Measurements from ENCODE around the gene PARP2. TPM values are rescaled to one million over a fixed set of nuclear protein-coding genes. Genes with fewer than 3 reads are reported as not detected.

Gene PARP2
- total RNA-seq, 4 donors from 2014 or later: 5.0 to 20.3 (median 11.7) TPM

- Histone ChIP-seq H3K4me3 (no peak overlapping the region), H3K36me3 (peaks cover 75 to 100% (median 85%) of the 10 kb centered on the region in 3 donors), H3K27ac (no peak overlapping the region), H3K4me1 (no peaks in the 10 kb centered on the region), H3K27me3 (no peaks in the 10 kb centered on the region), H3K9me3 (no peaks in the 10 kb centered on the region)
- DNase-seq: no peak
- no peak for TF ChIP-seq POLR2A (IDR thresholded peaks at IDR 0.05)
- TF ChIP-seq CTCF (IDR thresholded peaks at IDR 0.05): no peak
- intact Hi-C loops (cut with DNase I): no loop called here
- 90 to 95% methylated on average over 9 to 11 of the region's 12 CpGs for WGBS, 2 donors
These were observed 39.1 kb downstream of the PARP2 start for GRCh38 chr14:20382526-20382925.

- no peaks in the 10 kb centered on the region for H3K9me3 ChIP-seq
- H3K4me3 ChIP-seq: no peak overlapping the region
- H3K36me3 ChIP-seq: peaks cover 78 to 100% (median 81%) of the 10 kb centered on the region in 3 donors
- H3K27ac ChIP-seq: no peak overlapping the region
- 88 to 100% methylated on average over 3 of the region's 10 CpGs for WGBS, 2 donors
- H3K4me1 ChIP-seq: no peaks in the 10 kb centered on the region
- H3K27me3 ChIP-seq: no peaks in the 10 kb centered on the region
- TF ChIP-seq POLR2A (IDR thresholded peaks at IDR 0.05) (no peak), CTCF (IDR thresholded peaks at IDR 0.05) (no peak)
- intact Hi-C loops (cut with DNase I): no loop called here
- no peak for DNase-seq
These were observed 39.6 kb downstream of the PARP2 start for GRCh38 chr14:20383032-20383431.

GRCh38 chr14:20383636-20384035 lies 40.2 kb downstream of the PARP2 start:
- 94 to 98% methylated on average over 5 of the region's 5 CpGs for WGBS, 2 donors
- TF ChIP-seq POLR2A (IDR thresholded peaks at IDR 0.05) (no peak), CTCF (IDR thresholded peaks at IDR 0.05) (no peak)
- no peaks in the 10 kb centered on the region for H3K9me3 ChIP-seq
- no peak overlapping the region for H3K4me3 ChIP-seq
- intact Hi-C loops (cut with DNase I): no loop called here
- no peaks in the 10 kb centered on the region for H3K4me1 ChIP-seq
- no peaks in the 10 kb centered on the region for H3K27me3 ChIP-seq
- no peak for DNase-seq
- peaks cover 75 to 100% (median 77%) of the 10 kb centered on the region in 3 donors for H3K36me3 ChIP-seq
- no peak overlapping the region for H3K27ac ChIP-seq

- Histone ChIP-seq H3K36me3 (peaks cover 77 to 100% (median 78%) of the 10 kb centered on the region in 3 donors), H3K4me3 (no peak overlapping the region), H3K27me3 (no peaks in the 10 kb centered on the region), H3K9me3 (no peaks in the 10 kb centered on the region), H3K27ac (no peak overlapping the region), H3K4me1 (no peaks in the 10 kb centered on the region)
- intact Hi-C loops (cut with DNase I): no loop called here
- no peak for DNase-seq
- WGBS, 2 donors: 84 to 100% methylated on average over 5 to 7 of the region's 7 CpGs
- TF ChIP-seq CTCF (IDR thresholded peaks at IDR 0.05) (no peak), POLR2A (IDR thresholded peaks at IDR 0.05) (no peak)
These were observed 40.9 kb downstream of the PARP2 start for GRCh38 chr14:20384321-20384720.

- TF ChIP-seq POLR2A (IDR thresholded peaks at IDR 0.05) (no peak), CTCF (IDR thresholded peaks at IDR 0.05) (no peak)
- Histone ChIP-seq H3K36me3 (peaks cover 77 to 100% (median 84%) of the 10 kb centered on the region in 3 donors), H3K4me1 (no peaks in the 10 kb centered on the region), H3K27me3 (no peaks in the 10 kb centered on the region), H3K4me3 (no peak overlapping the region), H3K9me3 (no peaks in the 10 kb centered on the region), H3K27ac (no peak overlapping the region)
- 86 to 95% methylated on average over 5 of the region's 5 CpGs for WGBS, 2 donors
- intact Hi-C loops (cut with DNase I): no loop called here
- no peak for DNase-seq
These were observed 41.5 kb downstream of the PARP2 start for GRCh38 chr14:20384886-20385285.

Data from esophagus squamous epithelium (tissue), 5 donors.